Uterus (tissue), 2 donors: ENCODE results near the gene NAALADL1.

ENCODE experiments used
- POLR2A ChIP-seq, 2 donors: fragments of 450-650 bp; IDR thresholded peaks; one replicate each; pipeline ENCODE4 v1.6.1; 2016; ENCODE audit warnings: antibody characterized with exemption in 2 of 2, mild to moderate bottlenecking in 1 of 2, moderate library complexity in 1 of 2
- TF ChIP-seq, protein P1 (sequence below), 4 experiments: fragments of 200-600 bp in 2 of 4; fragments of 450-650 bp in 2 of 4; sonication (generic) in 2 of 4; IDR thresholded peaks; one replicate each; pipeline ENCODE4 v1.5.1; 2016 to 2019; ENCODE audit warnings: antibody characterized with exemption in 4 of 4, mild to moderate bottlenecking in 2 of 4, moderate library complexity in 1 of 4

DNA sequence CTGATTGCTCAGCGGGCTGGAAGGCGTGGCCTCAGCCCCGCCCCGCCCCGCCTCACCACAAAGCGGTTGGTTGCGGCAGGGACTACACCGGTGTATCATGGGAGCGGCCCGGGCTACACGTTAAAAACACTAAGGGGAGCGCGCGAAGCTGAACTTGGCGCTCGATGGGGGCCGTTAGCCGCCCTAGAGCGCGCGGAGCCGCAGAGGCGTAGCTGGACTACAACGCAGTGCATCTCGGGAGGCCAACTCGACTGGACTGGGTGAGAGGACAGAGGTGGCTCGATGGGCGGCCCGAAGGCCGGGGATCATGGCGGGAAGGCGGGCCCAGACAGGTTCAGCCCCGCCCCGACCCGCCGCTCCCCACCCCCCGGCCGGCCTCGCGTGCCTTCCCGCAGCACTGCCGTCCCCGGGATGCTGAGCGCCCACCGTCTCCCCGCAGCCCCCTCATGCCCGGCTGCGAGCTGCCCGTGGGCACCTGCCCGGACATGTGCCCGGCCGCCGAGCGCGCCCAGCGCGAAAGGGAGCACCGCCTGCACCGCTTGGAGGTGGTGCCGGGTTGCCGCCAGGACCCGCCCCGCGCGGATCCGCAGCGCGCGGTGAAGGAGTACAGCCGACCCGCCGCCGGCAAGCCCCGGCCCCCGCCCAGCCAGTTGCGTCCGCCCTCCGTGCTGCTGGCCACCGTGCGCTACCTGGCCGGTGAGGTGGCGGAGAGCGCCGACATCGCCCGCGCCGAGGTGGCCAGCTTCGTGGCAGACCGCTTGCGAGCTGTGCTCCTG lies 17.3 kb downstream of the NAALADL1 start, which contains the start of gene SAC3D1:
- TF ChIP-seq, protein P1, sequence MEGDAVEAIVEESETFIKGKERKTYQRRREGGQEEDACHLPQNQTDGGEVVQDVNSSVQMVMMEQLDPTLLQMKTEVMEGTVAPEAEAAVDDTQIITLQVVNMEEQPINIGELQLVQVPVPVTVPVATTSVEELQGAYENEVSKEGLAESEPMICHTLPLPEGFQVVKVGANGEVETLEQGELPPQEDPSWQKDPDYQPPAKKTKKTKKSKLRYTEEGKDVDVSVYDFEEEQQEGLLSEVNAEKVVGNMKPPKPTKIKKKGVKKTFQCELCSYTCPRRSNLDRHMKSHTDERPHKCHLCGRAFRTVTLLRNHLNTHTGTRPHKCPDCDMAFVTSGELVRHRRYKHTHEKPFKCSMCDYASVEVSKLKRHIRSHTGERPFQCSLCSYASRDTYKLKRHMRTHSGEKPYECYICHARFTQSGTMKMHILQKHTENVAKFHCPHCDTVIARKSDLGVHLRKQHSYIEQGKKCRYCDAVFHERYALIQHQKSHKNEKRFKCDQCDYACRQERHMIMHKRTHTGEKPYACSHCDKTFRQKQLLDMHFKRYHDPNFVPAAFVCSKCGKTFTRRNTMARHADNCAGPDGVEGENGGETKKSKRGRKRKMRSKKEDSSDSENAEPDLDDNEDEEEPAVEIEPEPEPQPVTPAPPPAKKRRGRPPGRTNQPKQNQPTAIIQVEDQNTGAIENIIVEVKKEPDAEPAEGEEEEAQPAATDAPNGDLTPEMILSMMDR (IDR thresholded peaks at IDR 0.05) = peak in 1 of 4 experiments; percentile 28
- TF ChIP-seq POLR2A (IDR thresholded peaks at IDR 0.05) = peak; percentile 32 to 34
